ENCODE data around the gene WWOX. TPM values are rescaled to one million over a fixed set of nuclear protein-coding genes. Genes with fewer than 3 reads are reported as not detected.

WWOX gene
- total and polyA plus RNA-seq, 3 donors from 2014 or later = 20.6 to 76.7 (median 64.1) TPM

GRCh38 chr16:78212674-78213073 lies 113.2 kb downstream of the WWOX start:
- intact Hi-C loops (cut with DNase I; ENCODE audit: low total_unique reads) = no loop called here
- Histone ChIP-seq H3K9me3 (no peaks in the 10 kb centered on the region), H3K27ac (no peak overlapping the region), H3K4me1 (no peaks in the 10 kb centered on the region), H3K36me3 (ENCODE audit: low read depth, missing control alignments) (no peaks in the 10 kb centered on the region), H3K27me3 (no peaks in the 10 kb centered on the region), H3K4me3 (no peak overlapping the region)
- DNase-seq = no peak
- 86 to 100% methylated on average over 5 to 7 of the region's 7 CpGs for WGBS, 2 donors
- no peak for TF ChIP-seq POLR2A (IDR thresholded peaks at IDR 0.05)
- no peak for TF ChIP-seq CTCF (IDR thresholded peaks at IDR 0.05)

GRCh38 chr16:78213751-78214150 lies 114.3 kb downstream of the WWOX start:
- no peak for TF ChIP-seq CTCF (IDR thresholded peaks at IDR 0.05)
- TF ChIP-seq POLR2A (IDR thresholded peaks at IDR 0.05) = no peak
- Histone ChIP-seq H3K9me3 (no peaks in the 10 kb centered on the region), H3K4me3 (no peak overlapping the region), H3K36me3 (ENCODE audit: low read depth, missing control alignments) (no peaks in the 10 kb centered on the region), H3K27me3 (no peaks in the 10 kb centered on the region), H3K27ac (no peak overlapping the region), H3K4me1 (no peaks in the 10 kb centered on the region)
- no peak for DNase-seq
- intact Hi-C loops (cut with DNase I; ENCODE audit: low total_unique reads) = no loop called here
- 84 to 96% methylated on average over 4 to 7 of the region's 7 CpGs for WGBS, 2 donors

GRCh38 chr16:78215222-78215621 lies 115.8 kb downstream of the WWOX start:
- Histone ChIP-seq H3K36me3 (ENCODE audit: low read depth, missing control alignments) (no peaks in the 10 kb centered on the region), H3K4me1 (no peaks in the 10 kb centered on the region), H3K9me3 (no peaks in the 10 kb centered on the region), H3K4me3 (no peak overlapping the region), H3K27ac (no peak overlapping the region), H3K27me3 (no peaks in the 10 kb centered on the region)
- intact Hi-C loops (cut with DNase I; ENCODE audit: low total_unique reads) = no loop called here
- 89 to 97% methylated on average over 9 of the region's 9 CpGs for WGBS, 2 donors
- no peak for DNase-seq
- TF ChIP-seq CTCF (IDR thresholded peaks at IDR 0.05) (no peak), POLR2A (IDR thresholded peaks at IDR 0.05) (no peak)

- Histone ChIP-seq H3K9me3 (no peaks in the 10 kb centered on the region), H3K4me1 (no peaks in the 10 kb centered on the region), H3K27me3 (no peaks in the 10 kb centered on the region), H3K4me3 (no peak overlapping the region), H3K36me3 (ENCODE audit: low read depth, missing control alignments) (no peaks in the 10 kb centered on the region), H3K27ac (no peak overlapping the region)
- intact Hi-C loops (cut with DNase I; ENCODE audit: low total_unique reads) = no loop called here
- WGBS, 2 donors = 85 to 96% methylated on average over 4 of the region's 4 CpGs
- no peak for TF ChIP-seq CTCF (IDR thresholded peaks at IDR 0.05)
- no peak for TF ChIP-seq POLR2A (IDR thresholded peaks at IDR 0.05)
- DNase-seq = no peak
Observed at GRCh38 chr16:78216166-78216745, 116.8 kb downstream of the WWOX start.

- 87 to 88% methylated on average over 7 of the region's 7 CpGs for WGBS, 2 donors
- Histone ChIP-seq H3K9me3 (no peaks in the 10 kb centered on the region), H3K27me3 (no peaks in the 10 kb centered on the region), H3K36me3 (ENCODE audit: low read depth, missing control alignments) (no peaks in the 10 kb centered on the region), H3K4me1 (no peaks in the 10 kb centered on the region), H3K27ac (no peak overlapping the region), H3K4me3 (no peak overlapping the region)
- intact Hi-C loops (cut with DNase I; ENCODE audit: low total_unique reads) = no loop called here
- no peak for DNase-seq
- TF ChIP-seq CTCF (IDR thresholded peaks at IDR 0.05) (no peak), POLR2A (IDR thresholded peaks at IDR 0.05) (no peak)
Observed at GRCh38 chr16:78217276-78217675, 117.8 kb downstream of the WWOX start.
